ENCODE measurements around the gene SAP30BP.
A peak's percentile ranks its signal among the peaks of the same experiment; 100 is the strongest.
"Not testable (repeated sequence)": the region's sequence is repeated elsewhere in the genome, so short reads cannot be mapped to it uniquely, and the experiment has no call there.

The SAP30BP gene

DNA sequence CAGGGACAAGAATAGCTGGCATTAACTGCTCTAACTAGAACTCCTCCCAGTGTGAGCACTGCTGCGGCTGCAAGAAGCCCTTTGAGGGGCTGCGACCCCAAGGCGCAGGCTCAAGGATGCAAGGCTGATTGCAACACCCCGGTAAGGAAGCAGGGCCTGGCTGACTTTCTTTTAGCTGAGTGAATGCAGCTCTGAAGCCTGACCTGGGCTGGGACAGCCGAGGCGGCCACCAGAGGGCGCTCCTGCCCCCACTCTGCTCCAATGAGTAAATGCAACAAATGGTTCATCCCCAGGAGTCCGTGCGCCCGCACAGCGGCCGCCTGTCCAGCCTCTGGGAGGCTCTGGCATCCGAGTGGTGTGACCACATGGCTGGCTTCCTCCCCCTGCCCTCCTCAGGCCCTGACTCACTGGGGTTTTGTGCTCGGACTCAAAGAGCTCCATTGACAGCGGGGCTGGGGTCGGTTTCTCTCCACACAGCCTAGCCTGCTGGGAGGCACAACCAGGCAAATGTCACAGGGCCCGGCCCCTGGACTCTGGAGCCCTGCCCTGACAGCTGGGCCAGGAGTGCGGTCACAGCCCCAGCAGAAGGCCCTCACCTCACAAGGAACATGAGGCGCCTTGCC lies 34.2 kb upstream of the SAP30BP start, which contains the start of gene SMIM5:
TSS of gene SMIM5 (plus strand) at position 572 of the 623 bp plus-strand sequence. CDS start 6,768 bp downstream, outside the sequence.
- in situ Hi-C loops (cut with MboI; ENCODE audit: low pct_unique_long_range_greater_than_20kb, low sequenced_read_pairs): no loop called here
- DNase-seq: peak; percentile 89

GRCh38 chr17:75633486-75634375 lies 33.4 kb upstream of the SAP30BP start:
- peak; percentile 94 for DNase-seq

GRCh38 chr17:75634376-75634740 lies 32.8 kb upstream of the SAP30BP start:
- no peak for DNase-seq
- in situ Hi-C loops (cut with MboI; ENCODE audit: low pct_unique_long_range_greater_than_20kb, low sequenced_read_pairs): no loop called here

More at GRCh38 chr17:75633486-75634375, 33.4 kb upstream of the SAP30BP start:
- in situ Hi-C loops (cut with MboI; ENCODE audit: low pct_unique_long_range_greater_than_20kb, low sequenced_read_pairs): no loop called here

GRCh38 chr17:75634754-75635609 lies 32.2 kb upstream of the SAP30BP start:
- in situ Hi-C loops (cut with MboI; ENCODE audit: low pct_unique_long_range_greater_than_20kb, low sequenced_read_pairs): no loop called here
- DNase-seq: no peak

GRCh38 chr17:75635610-75636202 lies 31.4 kb upstream of the SAP30BP start:
- in situ Hi-C loops (cut with MboI; ENCODE audit: low pct_unique_long_range_greater_than_20kb, low sequenced_read_pairs): no loop called here
- DNase-seq: no peak

- DNase-seq: no peak
- in situ Hi-C loops (cut with MboI; ENCODE audit: low pct_unique_long_range_greater_than_20kb, low sequenced_read_pairs): no loop called here
These were observed 30.6 kb upstream of the SAP30BP start for GRCh38 chr17:75636381-75637142.

GRCh38 chr17:75637143-75637538 lies 30.0 kb upstream of the SAP30BP start:
- DNase-seq: no peak
- in situ Hi-C loops (cut with MboI; ENCODE audit: low pct_unique_long_range_greater_than_20kb, low sequenced_read_pairs): no loop called here

- in situ Hi-C loops (cut with MboI; ENCODE audit: low pct_unique_long_range_greater_than_20kb, low sequenced_read_pairs): no loop called here
- DNase-seq: no peak
These were observed 29.6 kb upstream of the SAP30BP start for GRCh38 chr17:75637551-75637950.

- in situ Hi-C loops (cut with MboI; ENCODE audit: low pct_unique_long_range_greater_than_20kb, low sequenced_read_pairs): not testable (repeated sequence)
These were observed 29.1 kb upstream of the SAP30BP start for GRCh38 chr17:75638039-75638438.

DNA sequence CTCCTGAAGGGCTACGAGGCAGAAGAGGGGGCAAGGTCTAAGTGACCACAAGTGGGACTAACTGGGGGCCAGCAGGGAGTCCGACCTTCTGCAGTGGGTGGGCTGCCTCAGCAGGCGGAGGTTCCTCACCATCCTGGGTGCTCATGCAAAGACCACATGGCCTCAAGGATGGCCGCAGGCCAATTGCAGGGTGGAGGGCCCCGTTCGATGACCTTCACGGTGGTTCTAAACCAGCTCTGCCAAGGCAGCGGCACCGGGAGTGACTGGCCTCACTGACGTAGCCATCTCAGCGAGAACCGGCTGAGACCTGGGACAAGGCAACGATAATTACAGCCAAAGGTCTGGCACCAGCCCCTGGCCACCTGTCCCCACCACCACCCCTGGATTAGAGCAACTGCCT lies 28.2 kb upstream of the SAP30BP start:
- in situ Hi-C loops (cut with MboI; ENCODE audit: low pct_unique_long_range_greater_than_20kb, low sequenced_read_pairs): no loop called here
- no peak for DNase-seq

More at GRCh38 chr17:75638039-75638438, 29.1 kb upstream of the SAP30BP start:
- not testable (repeated sequence) for DNase-seq

GRCh38 chr17:75639327-75639726 lies 27.8 kb upstream of the SAP30BP start:
- no peak for DNase-seq
- in situ Hi-C loops (cut with MboI; ENCODE audit: low pct_unique_long_range_greater_than_20kb, low sequenced_read_pairs): no loop called here

DNA sequence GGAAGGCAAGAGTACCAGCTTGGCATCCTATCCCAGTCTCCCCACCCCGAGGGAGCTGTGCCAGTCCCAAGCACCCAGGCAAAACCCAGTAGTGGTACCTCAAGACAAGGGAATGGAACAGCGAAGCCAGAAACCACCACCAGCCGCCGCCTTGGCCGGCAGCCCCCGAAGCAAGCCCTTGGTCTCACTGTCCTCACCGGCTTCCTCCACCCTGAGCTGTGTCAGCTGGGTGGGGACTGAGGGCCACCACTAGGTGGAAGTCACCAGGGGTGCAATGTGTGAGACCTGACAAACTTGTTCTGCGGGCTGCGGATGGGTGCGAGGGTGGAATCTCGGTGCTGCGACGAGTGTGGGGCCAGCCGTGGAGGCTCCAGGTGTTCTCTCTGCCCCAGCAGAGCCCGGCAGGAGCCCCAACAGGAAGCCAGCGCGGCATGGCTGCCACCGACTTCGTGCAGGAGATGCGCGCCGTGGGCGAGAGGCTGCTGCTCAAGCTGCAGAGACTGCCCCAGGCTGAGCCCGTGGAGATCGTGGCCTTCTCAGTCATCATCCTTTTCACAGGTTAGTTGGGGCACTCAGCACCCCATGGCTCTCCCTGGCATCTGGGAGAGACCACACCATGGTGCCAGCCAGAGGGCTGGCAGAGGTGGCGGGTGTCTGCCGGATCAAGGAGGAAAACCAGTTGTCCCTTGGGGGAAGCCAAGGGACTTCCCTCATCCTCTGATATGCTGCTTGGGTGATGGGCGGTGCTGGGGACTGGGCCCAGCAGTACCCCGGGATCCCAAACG lies 27.2 kb upstream of the SAP30BP start:
- in situ Hi-C loops (cut with MboI; ENCODE audit: low pct_unique_long_range_greater_than_20kb, low sequenced_read_pairs): no loop called here
- no peak for DNase-seq

DNA sequence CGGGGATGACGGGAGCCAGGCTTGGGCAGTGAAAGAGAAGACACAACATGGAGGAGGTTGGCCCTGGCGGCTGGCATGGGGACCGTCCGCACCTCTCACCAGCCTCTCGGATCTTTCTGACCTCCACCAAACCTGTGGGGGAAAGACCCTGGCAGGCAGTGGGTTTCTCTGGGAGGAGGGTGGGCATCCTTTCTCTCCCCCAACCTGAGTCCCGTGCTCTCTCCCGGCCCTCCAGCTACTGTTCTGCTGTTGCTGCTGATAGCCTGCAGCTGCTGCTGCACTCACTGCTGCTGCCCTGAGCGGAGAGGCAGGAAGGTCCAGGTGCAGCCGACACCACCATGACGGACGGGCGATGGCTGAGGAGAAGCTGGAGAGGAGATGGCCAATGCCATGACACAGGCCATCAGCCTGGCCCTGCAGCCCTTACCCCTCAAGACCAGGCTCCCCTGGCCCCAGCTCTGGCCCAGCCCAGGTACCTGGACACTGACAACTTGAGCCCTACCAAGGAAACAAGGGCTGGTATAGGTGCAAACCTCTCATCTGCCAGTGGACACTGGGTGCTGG lies 26.5 kb upstream of the SAP30BP start:
- in situ Hi-C loops (cut with MboI; ENCODE audit: low pct_unique_long_range_greater_than_20kb, low sequenced_read_pairs): no loop called here
- no peak for DNase-seq

GRCh38 chr17:75641343-75641742 lies 25.8 kb upstream of the SAP30BP start:
- no peak for DNase-seq
- in situ Hi-C loops (cut with MboI; ENCODE audit: low pct_unique_long_range_greater_than_20kb, low sequenced_read_pairs): no loop called here

DNA sequence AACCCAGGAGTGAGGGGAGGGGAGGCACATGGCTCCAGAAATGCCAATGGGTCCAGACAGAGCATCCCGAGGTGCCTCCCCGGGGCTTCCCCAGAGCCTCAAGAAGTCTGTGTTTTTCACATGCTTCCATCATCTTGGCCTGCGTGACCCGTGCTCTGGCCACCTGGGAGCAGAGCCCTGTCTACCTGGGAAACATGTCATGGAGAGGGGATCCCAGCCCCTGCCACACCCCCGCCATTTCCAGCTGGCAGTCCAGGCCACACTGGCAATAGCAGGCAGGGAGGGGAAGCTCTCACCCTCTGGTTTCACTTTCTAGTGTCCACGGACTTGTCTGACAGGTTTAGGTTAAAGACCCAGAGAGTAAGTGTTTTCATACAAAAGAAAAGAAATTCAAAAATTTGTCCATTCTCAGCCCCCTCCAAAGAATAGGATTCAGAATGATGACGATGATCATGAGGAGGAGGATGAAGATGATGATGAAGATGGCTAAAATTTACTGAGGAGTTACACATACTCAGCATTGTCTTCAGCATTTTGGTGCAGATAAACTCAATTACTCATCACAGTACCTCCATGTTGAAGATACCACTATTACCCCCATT lies 24.9 kb upstream of the SAP30BP start:
- in situ Hi-C loops (cut with MboI; ENCODE audit: low pct_unique_long_range_greater_than_20kb, low sequenced_read_pairs): no loop called here
- no peak for DNase-seq

- in situ Hi-C loops (cut with MboI; ENCODE audit: low pct_unique_long_range_greater_than_20kb, low sequenced_read_pairs): no loop called here
- DNase-seq: no peak
These were observed 24.1 kb upstream of the SAP30BP start for GRCh38 chr17:75642784-75643642.

All from KBM-7 (cell line).